ENCODE measurements around the gene TNK2.
"Not testable (repeated sequence)": the region's sequence is repeated elsewhere in the genome, so short reads cannot be mapped to it uniquely, and the experiment has no call there.

TNK2 gene

GRCh38 chr3:195873281-195873887 is 35.0 kb downstream of the TNK2 start:
- peaks cover 16 to 25% of the 10 kb centered on the region in 2 donors for H3K36me3 ChIP-seq (replicated peaks in 1 of 2; ENCODE audit: control insufficient read depth in 2 of 2, insufficient read depth in 2 of 2, low read length in 2 of 2)
- H3K4me1 ChIP-seq (ENCODE audit: control insufficient read depth in 2 of 2, insufficient read depth in 1 of 2, low read depth in 1 of 2, low read length in 2 of 2): no peaks in the 10 kb centered on the region
- no peak overlapping the region for H2AK5ac ChIP-seq (ENCODE audit: low read depth, low read length)
- no peak overlapping the region for H3K9ac ChIP-seq (ENCODE audit: low read depth, low read length, poor library complexity)
- no peaks in the 10 kb centered on the region for H3K9me3 ChIP-seq (replicated peaks in 1 of 2; ENCODE audit: control insufficient read depth in 2 of 2, insufficient read depth in 1 of 2, low read depth in 1 of 2, low read length in 2 of 2)
- H2BK12ac ChIP-seq (ENCODE audit: low read length): no peak overlapping the region
- H3K4me3 ChIP-seq (ENCODE audit: low read length in 2 of 2): no peak overlapping the region
- WGBS, 2 donors (ENCODE audit: extremely low coverage in 2 of 2, insufficient read length in 2 of 2, insufficient replicate concordance in 1 of 2): no CpG with 5 or more reads among the region's 38 CpGs
- H3K27me3 ChIP-seq (ENCODE audit: control insufficient read depth in 3 of 3, insufficient read depth in 3 of 3, low read depth in 1 of 3, low read length in 3 of 3): no peaks in the 10 kb centered on the region
- no peak overlapping the region for H3K23ac ChIP-seq (ENCODE audit: low read depth, low read length, poor library complexity)
- no peak overlapping the region for H2AFZ ChIP-seq (ENCODE audit: low read length)
- no peak overlapping the region for H2BK15ac ChIP-seq (ENCODE audit: low read length)
- H4K8ac ChIP-seq (ENCODE audit: low read depth, low read length): no peak overlapping the region
- H2BK5ac ChIP-seq (ENCODE audit: low read length): no peak overlapping the region
- no peak overlapping the region for H3K4ac ChIP-seq (ENCODE audit: low read length)
- H4K91ac ChIP-seq (ENCODE audit: low read depth, low read length, poor library complexity): no peak overlapping the region
- no peak overlapping the region for H2BK120ac ChIP-seq (ENCODE audit: low read depth, low read length)
- no peak overlapping the region for H3K14ac ChIP-seq (ENCODE audit: low read length)
- no peak for DNase-seq (ENCODE audit: low spot score)
- peaks cover 7% of the 10 kb centered on the region for H3K79me1 ChIP-seq (ENCODE audit: low read depth, low read length)
- no peak overlapping the region for H3K4me2 ChIP-seq (ENCODE audit: insufficient read depth, low read length, poor library complexity, severe bottlenecking)
- no peak overlapping the region for H3K18ac ChIP-seq (ENCODE audit: low read length)
- no peak overlapping the region for H3K27ac ChIP-seq (replicated peaks; ENCODE audit: low read length)

- Histone ChIP-seq H4K8ac (ENCODE audit: low read depth, low read length) (peak overlapping the region; percentile 65), H2BK120ac (ENCODE audit: low read depth, low read length) (peak overlapping the region; percentile 47), H3K9ac (ENCODE audit: low read depth, low read length, poor library complexity) (no peak overlapping the region), H3K4ac (ENCODE audit: low read length) (no peak overlapping the region), H3K27me3 (ENCODE audit: control insufficient read depth in 3 of 3, insufficient read depth in 3 of 3, low read depth in 1 of 3, low read length in 3 of 3) (no peaks in the 10 kb centered on the region), H2BK15ac (ENCODE audit: low read length) (no peak overlapping the region), H2AK5ac (ENCODE audit: low read depth, low read length) (no peak overlapping the region), H3K27ac (replicated peaks; ENCODE audit: low read length) (no peak overlapping the region), H3K4me1 (ENCODE audit: control insufficient read depth in 2 of 2, insufficient read depth in 1 of 2, low read depth in 1 of 2, low read length in 2 of 2) (no peaks in the 10 kb centered on the region), H3K18ac (ENCODE audit: low read length) (no peak overlapping the region), H2AFZ (ENCODE audit: low read length) (no peak overlapping the region), H2BK5ac (ENCODE audit: low read length) (no peak overlapping the region), H3K23ac (ENCODE audit: low read depth, low read length, poor library complexity) (peak overlapping the region; percentile 85), H2BK12ac (ENCODE audit: low read length) (no peak overlapping the region), H3K4me3 (ENCODE audit: low read length in 2 of 2) (no peak overlapping the region), H3K9me3 (replicated peaks in 1 of 2; ENCODE audit: control insufficient read depth in 2 of 2, insufficient read depth in 1 of 2, low read depth in 1 of 2, low read length in 2 of 2) (no peaks in the 10 kb centered on the region), H3K4me2 (ENCODE audit: insufficient read depth, low read length, poor library complexity, severe bottlenecking) (no peak overlapping the region), H3K36me3 (replicated peaks in 1 of 2; ENCODE audit: control insufficient read depth in 2 of 2, insufficient read depth in 2 of 2, low read length in 2 of 2) (peaks cover 14 to 20% of the 10 kb centered on the region in 2 donors), H4K91ac (ENCODE audit: low read depth, low read length, poor library complexity) (no peak overlapping the region), H3K14ac (ENCODE audit: low read length) (no peak overlapping the region), H3K79me1 (ENCODE audit: low read depth, low read length) (peaks cover 8% of the 10 kb centered on the region)
- no CpG with 5 or more reads among the region's 16 CpGs for WGBS, 2 donors (ENCODE audit: extremely low coverage in 2 of 2, insufficient read length in 2 of 2, insufficient replicate concordance in 1 of 2)
- no peak for DNase-seq (ENCODE audit: low spot score)
Measured at GRCh38 chr3:195872800-195873199, 35.6 kb downstream of the TNK2 start.

GRCh38 chr3:195872097-195872496 is 36.3 kb downstream of the TNK2 start:
- peak overlapping the region; percentile 47 for H2BK120ac ChIP-seq (ENCODE audit: low read depth, low read length)
- no peak overlapping the region for H3K4me2 ChIP-seq (ENCODE audit: insufficient read depth, low read length, poor library complexity, severe bottlenecking)
- H3K4me1 ChIP-seq (ENCODE audit: control insufficient read depth in 2 of 2, insufficient read depth in 1 of 2, low read depth in 1 of 2, low read length in 2 of 2): no peaks in the 10 kb centered on the region
- H2BK15ac ChIP-seq (ENCODE audit: low read length): no peak overlapping the region
- no CpG with 5 or more reads among the region's 28 CpGs for WGBS, 2 donors (ENCODE audit: extremely low coverage in 2 of 2, insufficient read length in 2 of 2, insufficient replicate concordance in 1 of 2)
- no peak overlapping the region for H2BK12ac ChIP-seq (ENCODE audit: low read length)
- H2AFZ ChIP-seq (ENCODE audit: low read length): no peak overlapping the region
- no peaks in the 10 kb centered on the region for H3K27me3 ChIP-seq (ENCODE audit: control insufficient read depth in 3 of 3, insufficient read depth in 3 of 3, low read depth in 1 of 3, low read length in 3 of 3)
- no peak overlapping the region for H3K4ac ChIP-seq (ENCODE audit: low read length)
- H3K36me3 ChIP-seq (replicated peaks in 1 of 2; ENCODE audit: control insufficient read depth in 2 of 2, insufficient read depth in 2 of 2, low read length in 2 of 2): peaks cover 14% of the 10 kb centered on the region in 2 donors
- peaks cover 8% of the 10 kb centered on the region for H3K79me1 ChIP-seq (ENCODE audit: low read depth, low read length)
- no peak overlapping the region for H3K9ac ChIP-seq (ENCODE audit: low read depth, low read length, poor library complexity)
- no peak overlapping the region for H3K27ac ChIP-seq (replicated peaks; ENCODE audit: low read length)
- peak overlapping the region; percentile 82 for H3K14ac ChIP-seq (ENCODE audit: low read length)
- H2AK5ac ChIP-seq (ENCODE audit: low read depth, low read length): no peak overlapping the region
- no peaks in the 10 kb centered on the region for H3K9me3 ChIP-seq (replicated peaks in 1 of 2; ENCODE audit: control insufficient read depth in 2 of 2, insufficient read depth in 1 of 2, low read depth in 1 of 2, low read length in 2 of 2)
- peak overlapping the region; percentile 48 for H3K18ac ChIP-seq (ENCODE audit: low read length)
- no peak overlapping the region for H2BK5ac ChIP-seq (ENCODE audit: low read length)
- peak overlapping the region; percentile 65 for H4K8ac ChIP-seq (ENCODE audit: low read depth, low read length)
- no peak overlapping the region for H3K23ac ChIP-seq (ENCODE audit: low read depth, low read length, poor library complexity)
- H4K91ac ChIP-seq (ENCODE audit: low read depth, low read length, poor library complexity): no peak overlapping the region
- H3K4me3 ChIP-seq (ENCODE audit: low read length in 2 of 2): peak overlapping the region in 1 of 2 donors; percentile 24
- no peak for DNase-seq (ENCODE audit: low spot score)

GRCh38 chr3:195871686-195872085 is 36.7 kb downstream of the TNK2 start:
- H3K4me3 ChIP-seq (ENCODE audit: low read length in 2 of 2); H4K8ac ChIP-seq (ENCODE audit: low read depth, low read length); H3K23ac ChIP-seq (ENCODE audit: low read depth, low read length, poor library complexity); H2BK12ac ChIP-seq (ENCODE audit: low read length); H3K18ac ChIP-seq (ENCODE audit: low read length); H3K4me1 ChIP-seq (ENCODE audit: control insufficient read depth in 2 of 2, insufficient read depth in 1 of 2, low read depth in 1 of 2, low read length in 2 of 2); H3K27ac ChIP-seq (replicated peaks; ENCODE audit: low read length); H2BK5ac ChIP-seq (ENCODE audit: low read length); H4K91ac ChIP-seq (ENCODE audit: low read depth, low read length, poor library complexity); H3K79me1 ChIP-seq (ENCODE audit: low read depth, low read length); H2BK120ac ChIP-seq (ENCODE audit: low read depth, low read length); H2BK15ac ChIP-seq (ENCODE audit: low read length); H3K27me3 ChIP-seq (ENCODE audit: control insufficient read depth in 3 of 3, insufficient read depth in 3 of 3, low read depth in 1 of 3, low read length in 3 of 3); H3K9ac ChIP-seq (ENCODE audit: low read depth, low read length, poor library complexity); H3K9me3 ChIP-seq (replicated peaks in 1 of 2; ENCODE audit: control insufficient read depth in 2 of 2, insufficient read depth in 1 of 2, low read depth in 1 of 2, low read length in 2 of 2); H3K4me2 ChIP-seq (ENCODE audit: insufficient read depth, low read length, poor library complexity, severe bottlenecking); H2AFZ ChIP-seq (ENCODE audit: low read length); DNase-seq (ENCODE audit: low spot score); H2AK5ac ChIP-seq (ENCODE audit: low read depth, low read length); H3K14ac ChIP-seq (ENCODE audit: low read length); H3K4ac ChIP-seq (ENCODE audit: low read length): not testable (repeated sequence)
- peaks cover 13 to 14% of the 10 kb centered on the region in 2 donors for H3K36me3 ChIP-seq (replicated peaks in 1 of 2; ENCODE audit: control insufficient read depth in 2 of 2, insufficient read depth in 2 of 2, low read length in 2 of 2)
- WGBS, 2 donors (ENCODE audit: extremely low coverage in 2 of 2, insufficient read length in 2 of 2, insufficient replicate concordance in 1 of 2): no CpG with 5 or more reads among the region's 3 CpGs
